ENCODE results near the gene PLCD3. TPM values are rescaled to one million over a fixed set of nuclear protein-coding genes. Genes with fewer than 3 reads are reported as not detected.

The PLCD3 gene
- total RNA-seq, 1 donor, result 1.9 TPM

DNA sequence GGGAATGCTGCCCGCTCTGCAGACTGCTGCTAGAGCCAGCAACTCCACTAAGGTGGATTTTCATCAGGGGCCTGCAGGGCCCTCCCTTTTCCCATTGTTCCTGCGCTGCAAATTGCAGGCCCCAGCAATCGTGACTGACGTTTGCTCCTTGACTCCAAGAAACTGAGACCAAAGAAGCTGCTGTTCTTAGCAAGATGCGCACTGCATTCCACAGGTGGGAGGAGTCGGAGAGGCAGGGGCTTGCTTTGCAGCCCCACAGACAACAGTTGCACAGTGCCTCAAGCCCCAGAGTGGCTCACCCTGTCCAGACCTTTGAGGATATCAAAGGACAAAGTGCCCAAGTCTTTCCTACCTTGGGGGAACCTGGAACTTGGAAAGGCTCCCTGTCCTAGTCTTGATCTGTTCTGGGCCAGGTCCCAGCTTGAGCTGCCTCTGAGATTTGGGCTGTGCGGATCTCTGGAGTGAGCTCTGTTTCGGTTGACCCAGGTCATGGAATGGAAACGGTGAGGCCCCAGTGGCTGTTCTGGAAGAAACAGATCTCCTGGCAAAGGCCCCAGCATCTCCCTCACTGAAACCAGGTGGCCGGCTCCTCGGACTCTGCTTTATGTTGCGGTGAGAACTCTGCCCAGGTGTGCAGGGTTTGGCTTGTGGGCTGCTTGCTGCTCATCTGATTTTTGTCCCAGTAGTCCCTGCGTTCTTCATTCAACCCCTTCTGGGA, 24.9 kb downstream of the PLCD3 start:
- Histone ChIP-seq H3K27me3 (ENCODE audit: insufficient read depth, low read length) (no peaks in the 10 kb centered on the region), H3K4me3 (ENCODE audit: low read length) (no peak overlapping the region), H3K9me3 (ENCODE audit: low read depth, low read length) (no peaks in the 10 kb centered on the region), H3K4me1 (ENCODE audit: insufficient read depth, low read length) (no peaks in the 10 kb centered on the region)

DNA sequence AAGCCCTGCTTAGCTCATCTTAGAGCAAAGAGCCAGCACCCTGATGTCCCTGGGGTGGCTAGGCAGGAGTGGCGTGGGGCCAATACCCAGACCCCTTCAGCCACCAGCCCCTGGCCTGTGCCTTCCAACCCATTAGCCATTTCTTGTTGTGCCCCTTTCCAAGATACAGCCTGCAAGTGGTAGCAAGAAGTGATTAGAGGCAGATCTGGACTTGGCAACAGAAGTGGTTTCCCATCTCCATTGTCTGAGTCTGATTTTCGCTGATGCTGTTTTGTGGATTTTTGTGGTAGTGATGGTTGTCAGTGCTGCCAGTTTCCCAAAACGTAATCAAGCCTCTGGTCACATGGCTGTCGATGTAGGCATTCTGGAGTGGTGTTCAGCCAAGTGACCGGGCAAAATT, 25.7 kb downstream of the PLCD3 start:
- no peak overlapping the region for H3K4me3 ChIP-seq (ENCODE audit: low read length)
- H3K4me1 ChIP-seq (ENCODE audit: insufficient read depth, low read length), result no peaks in the 10 kb centered on the region
- H3K27me3 ChIP-seq (ENCODE audit: insufficient read depth, low read length), result no peaks in the 10 kb centered on the region
- H3K9me3 ChIP-seq (ENCODE audit: low read depth, low read length), result no peaks in the 10 kb centered on the region

- no peak overlapping the region for H3K4me3 ChIP-seq (ENCODE audit: low read length)
These were observed 26.2 kb downstream of the PLCD3 start for GRCh38 chr17:45106096-45106495.

DNA sequence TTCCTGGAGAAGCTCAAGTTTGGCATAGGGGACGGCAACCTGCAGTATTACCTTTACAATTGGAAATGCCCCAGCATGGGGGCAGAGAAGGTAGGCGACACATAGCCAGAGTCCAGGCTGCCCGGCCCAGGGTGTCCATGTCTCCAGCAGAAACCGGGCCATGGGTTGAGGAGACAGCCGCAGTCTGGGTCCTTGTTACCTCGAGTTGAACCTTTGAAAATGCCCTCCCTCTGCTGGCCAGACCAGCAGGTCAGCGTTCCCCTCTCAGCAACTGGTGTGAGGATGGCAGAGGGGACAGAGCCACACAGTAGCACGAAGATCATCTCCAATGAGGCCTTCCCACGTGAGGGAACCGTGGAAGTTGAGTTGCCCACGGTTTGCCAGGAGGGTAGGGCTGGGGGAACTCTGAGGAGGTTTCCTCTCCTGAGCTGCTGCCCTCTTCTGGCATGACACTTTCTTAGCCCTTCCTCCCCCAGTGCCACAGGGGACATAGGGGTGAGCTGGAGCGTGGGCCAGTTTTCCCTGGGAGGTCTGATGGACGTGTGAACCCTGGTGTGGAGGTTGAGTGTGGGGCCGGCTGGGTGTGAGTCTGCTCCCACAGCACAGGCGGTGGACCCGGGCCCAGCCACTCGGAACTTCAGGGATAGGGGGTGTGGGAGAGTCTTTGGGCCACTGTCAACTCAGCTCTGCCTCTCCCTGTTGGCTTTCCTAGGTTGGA, 27.2 kb downstream of the PLCD3 start:
- Histone ChIP-seq H3K4me3 (ENCODE audit: low read length) (no peak overlapping the region), H3K4me1 (ENCODE audit: insufficient read depth, low read length) (no peaks in the 10 kb centered on the region), H3K27me3 (ENCODE audit: insufficient read depth, low read length) (no peaks in the 10 kb centered on the region), H3K9me3 (ENCODE audit: low read depth, low read length) (no peaks in the 10 kb centered on the region)

More at GRCh38 chr17:45106096-45106495, 26.2 kb downstream of the PLCD3 start:
- Histone ChIP-seq H3K4me1 (ENCODE audit: insufficient read depth, low read length) (no peaks in the 10 kb centered on the region), H3K27me3 (ENCODE audit: insufficient read depth, low read length) (no peaks in the 10 kb centered on the region), H3K9me3 (ENCODE audit: low read depth, low read length) (no peaks in the 10 kb centered on the region)

DNA sequence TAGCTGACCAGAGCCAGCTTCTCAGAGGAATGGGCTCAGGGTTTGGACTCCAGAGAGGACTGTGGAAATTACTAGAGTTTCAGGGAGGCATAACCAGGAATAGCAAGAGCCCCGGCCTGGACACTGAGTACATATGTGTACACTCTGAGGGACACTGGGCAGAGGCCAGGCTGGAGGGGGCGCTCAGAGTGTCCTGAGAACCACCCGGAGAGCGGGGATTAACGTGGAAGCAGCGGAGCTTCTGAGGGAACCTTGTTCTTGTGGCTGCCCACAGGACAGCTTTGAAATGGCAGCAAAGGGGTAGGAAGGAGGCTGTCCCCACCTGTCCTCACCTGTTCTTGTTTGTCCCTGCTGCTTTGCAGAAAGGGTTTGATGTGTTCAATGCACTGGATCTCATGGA, 27.8 kb downstream of the PLCD3 start:
- Histone ChIP-seq H3K27me3 (ENCODE audit: insufficient read depth, low read length) (no peaks in the 10 kb centered on the region), H3K9me3 (ENCODE audit: low read depth, low read length) (no peaks in the 10 kb centered on the region), H3K4me1 (ENCODE audit: insufficient read depth, low read length) (no peaks in the 10 kb centered on the region), H3K4me3 (ENCODE audit: low read length) (no peak overlapping the region)

DNA sequence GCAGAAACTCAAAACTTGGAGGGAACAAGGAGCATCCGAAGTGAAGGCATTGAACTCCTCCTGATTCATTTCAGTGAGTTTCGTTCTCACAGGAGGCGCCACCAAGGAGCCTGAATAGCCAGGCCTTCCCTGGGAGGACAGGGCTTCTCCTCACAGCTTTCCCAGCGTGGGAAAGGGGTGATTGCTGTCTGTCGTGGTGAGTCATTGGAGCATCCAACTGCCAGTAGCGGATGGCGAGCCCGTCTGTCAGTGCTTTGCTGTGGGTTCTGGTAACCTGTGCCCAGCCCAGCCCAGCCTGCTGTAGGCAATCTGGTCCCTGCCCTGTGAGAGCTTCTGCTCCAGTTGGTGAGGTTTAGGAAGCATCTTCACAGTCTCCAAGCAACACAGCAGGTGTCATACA, 28.3 kb downstream of the PLCD3 start:
- H3K27me3 ChIP-seq (ENCODE audit: insufficient read depth, low read length), result no peaks in the 10 kb centered on the region
- H3K4me1 ChIP-seq (ENCODE audit: insufficient read depth, low read length), result no peaks in the 10 kb centered on the region
- H3K9me3 ChIP-seq (ENCODE audit: low read depth, low read length), result no peaks in the 10 kb centered on the region
- no peak overlapping the region for H3K4me3 ChIP-seq (ENCODE audit: low read length)

DNA sequence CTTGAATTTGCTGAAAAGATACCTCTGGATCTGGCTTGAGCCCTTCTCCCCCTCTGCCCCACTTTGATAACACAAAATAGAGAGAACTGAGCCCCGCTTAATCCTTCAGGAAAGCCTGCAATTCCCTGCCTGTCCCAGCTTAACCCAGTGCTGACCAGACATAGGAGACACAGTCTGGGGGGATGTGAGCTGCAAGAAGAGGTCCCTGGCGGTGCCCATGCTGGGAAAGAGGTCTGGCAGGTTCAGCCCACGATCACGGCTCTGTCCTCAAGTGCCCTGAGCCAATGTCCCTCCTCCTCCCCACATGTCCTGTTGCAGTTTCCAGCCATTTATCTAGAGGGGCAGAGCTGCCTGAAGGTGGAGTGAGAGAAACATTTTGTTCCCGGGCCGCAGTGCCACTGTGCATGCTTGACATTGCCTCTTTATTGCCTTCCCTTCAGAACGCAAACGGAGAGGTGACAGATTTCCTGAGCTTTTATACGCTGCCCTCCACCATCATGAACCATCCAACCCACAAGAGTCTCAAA, 29.0 kb downstream of the PLCD3 start:
- no peaks in the 10 kb centered on the region for H3K4me1 ChIP-seq (ENCODE audit: insufficient read depth, low read length)
- H3K4me3 ChIP-seq (ENCODE audit: low read length), result no peak overlapping the region
- H3K27me3 ChIP-seq (ENCODE audit: insufficient read depth, low read length), result no peaks in the 10 kb centered on the region
- no peaks in the 10 kb centered on the region for H3K9me3 ChIP-seq (ENCODE audit: low read depth, low read length)

GRCh38 chr17:45102856-45103255, 29.5 kb downstream of the PLCD3 start:
- Histone ChIP-seq H3K4me3 (ENCODE audit: low read length) (no peak overlapping the region), H3K9me3 (ENCODE audit: low read depth, low read length) (no peaks in the 10 kb centered on the region), H3K4me1 (ENCODE audit: insufficient read depth, low read length) (no peaks in the 10 kb centered on the region), H3K27me3 (ENCODE audit: insufficient read depth, low read length) (no peaks in the 10 kb centered on the region)

DNA sequence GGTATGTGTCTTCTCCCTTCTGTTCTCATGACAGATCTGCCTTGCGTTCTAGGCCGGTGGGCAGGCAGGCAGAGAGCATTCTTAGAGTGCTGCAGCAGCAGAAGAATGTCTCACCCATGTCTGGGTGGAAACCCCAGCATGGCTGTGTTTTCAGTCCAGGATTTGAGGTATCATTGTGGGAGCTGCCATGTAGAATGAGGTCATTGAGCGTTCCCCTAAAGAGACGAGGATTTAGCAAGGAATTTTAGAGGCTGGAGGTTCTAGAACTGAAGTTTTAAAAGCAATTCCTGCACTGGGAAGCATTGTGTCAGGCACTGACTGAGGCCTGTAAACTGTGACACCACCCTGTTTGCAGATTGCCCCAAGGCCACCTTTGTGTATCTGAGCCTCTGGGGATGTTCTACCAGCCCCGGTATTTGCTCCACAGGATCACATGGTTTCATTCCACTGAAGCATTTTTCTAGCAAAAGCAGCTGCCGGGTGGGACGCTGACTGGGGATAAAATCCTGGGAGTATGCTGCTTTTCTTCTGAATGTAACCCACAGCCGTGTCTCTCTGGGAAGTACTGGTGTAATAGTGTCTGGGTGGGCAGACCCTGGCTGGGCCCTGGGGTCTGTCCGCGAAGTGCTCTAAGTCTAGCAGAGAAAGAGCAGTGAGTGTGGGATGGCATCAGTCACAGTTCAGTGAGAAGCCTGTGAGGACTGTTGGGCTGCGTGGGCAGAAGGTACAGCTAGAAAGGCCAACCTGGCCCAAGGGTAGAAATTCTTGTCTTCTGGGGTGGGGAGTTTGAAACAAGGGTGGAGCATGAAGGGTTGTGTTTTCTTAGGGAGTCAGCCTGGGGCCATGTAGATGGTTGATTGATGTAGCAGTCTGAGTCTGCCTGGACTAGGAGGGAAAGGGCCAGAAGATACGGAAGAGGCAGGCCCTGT, 30.2 kb downstream of the PLCD3 start:
- Histone ChIP-seq H3K27me3 (ENCODE audit: insufficient read depth, low read length) (no peaks in the 10 kb centered on the region), H3K4me3 (ENCODE audit: low read length) (no peak overlapping the region), H3K4me1 (ENCODE audit: insufficient read depth, low read length) (no peaks in the 10 kb centered on the region), H3K9me3 (ENCODE audit: low read depth, low read length) (no peaks in the 10 kb centered on the region)

GRCh38 chr17:45101546-45101882, 30.8 kb downstream of the PLCD3 start:
- Histone ChIP-seq H3K4me1 (ENCODE audit: insufficient read depth, low read length) (no peaks in the 10 kb centered on the region), H3K9me3 (ENCODE audit: low read depth, low read length) (no peaks in the 10 kb centered on the region), H3K4me3 (ENCODE audit: low read length) (no peak overlapping the region), H3K27me3 (ENCODE audit: insufficient read depth, low read length) (no peaks in the 10 kb centered on the region)

DNA sequence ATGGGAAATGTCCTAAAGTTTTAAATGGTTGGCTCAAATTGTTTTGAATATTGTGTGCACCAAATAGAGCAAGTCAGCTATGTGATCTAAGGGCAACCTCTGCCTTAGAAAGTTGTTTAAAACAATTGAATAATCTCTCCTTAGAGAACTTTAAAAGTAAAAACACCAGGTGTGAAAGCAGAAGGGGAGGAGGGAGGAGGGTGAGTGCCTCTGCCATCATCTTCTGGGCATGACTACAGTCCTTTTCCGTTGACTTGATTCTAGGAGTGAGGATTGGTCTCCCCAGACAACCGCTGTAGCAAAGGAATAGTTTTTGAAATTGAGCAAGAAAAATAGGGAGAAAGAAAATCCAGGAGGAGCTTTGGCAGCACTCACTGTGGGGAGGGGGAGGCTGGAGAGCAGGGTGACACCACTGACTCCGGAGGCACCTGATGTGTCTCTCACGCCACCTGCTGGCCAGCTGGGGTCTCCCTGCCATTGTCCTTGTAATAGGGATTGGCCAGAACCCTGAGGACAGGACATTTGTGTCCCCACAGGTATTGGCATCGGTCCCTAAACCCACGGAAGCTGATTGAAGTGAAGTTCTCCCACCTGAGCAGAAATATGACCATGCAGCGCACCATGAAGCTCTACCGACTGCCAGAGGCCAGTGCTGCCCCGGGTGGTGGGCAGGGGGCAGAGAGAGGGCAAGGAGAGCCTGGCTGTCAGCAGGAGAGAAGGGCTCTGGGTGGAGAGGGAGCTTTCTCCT, 33.3 kb downstream of the PLCD3 start:
- H3K4me3 ChIP-seq (ENCODE audit: low read length), result no peak overlapping the region
- H3K27me3 ChIP-seq (ENCODE audit: insufficient read depth, low read length), result no peaks in the 10 kb centered on the region
- no peaks in the 10 kb centered on the region for H3K4me1 ChIP-seq (ENCODE audit: insufficient read depth, low read length)
- H3K9me3 ChIP-seq (ENCODE audit: low read depth, low read length), result no peaks in the 10 kb centered on the region

- Histone ChIP-seq H3K9me3 (ENCODE audit: low read depth, low read length) (no peaks in the 10 kb centered on the region), H3K27me3 (ENCODE audit: insufficient read depth, low read length) (no peaks in the 10 kb centered on the region), H3K4me1 (ENCODE audit: insufficient read depth, low read length) (no peaks in the 10 kb centered on the region), H3K4me3 (ENCODE audit: low read length) (no peak overlapping the region)
These were observed 34.0 kb downstream of the PLCD3 start for GRCh38 chr17:45098081-45098868.

DNA sequence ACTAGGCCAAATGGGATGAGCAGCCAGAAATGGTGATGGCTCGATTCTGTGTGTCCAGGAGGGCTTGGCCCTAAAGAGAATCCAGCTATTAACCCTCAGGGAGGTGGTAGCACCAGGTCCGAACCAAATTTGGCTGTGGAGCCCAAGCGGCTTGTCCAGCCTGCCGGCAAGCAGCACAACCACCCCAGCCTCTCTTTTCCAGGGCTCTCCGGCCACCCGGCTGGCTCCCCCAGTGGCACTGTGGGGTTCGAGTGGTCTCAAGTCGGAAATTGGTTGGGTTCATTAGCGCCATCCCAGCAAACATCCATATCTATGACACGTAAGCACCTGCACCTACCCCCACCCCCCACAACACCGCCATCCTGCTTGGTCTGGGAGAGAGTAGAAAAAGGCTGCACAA, 35.4 kb downstream of the PLCD3 start:
- Histone ChIP-seq H3K27me3 (ENCODE audit: insufficient read depth, low read length) (no peaks in the 10 kb centered on the region), H3K4me3 (ENCODE audit: low read length) (no peak overlapping the region), H3K4me1 (ENCODE audit: insufficient read depth, low read length) (no peaks in the 10 kb centered on the region), H3K9me3 (ENCODE audit: low read depth, low read length) (no peaks in the 10 kb centered on the region)

- H3K27me3 ChIP-seq (ENCODE audit: insufficient read depth, low read length), result no peaks in the 10 kb centered on the region
- H3K4me3 ChIP-seq (ENCODE audit: low read length), result no peak overlapping the region
- no peaks in the 10 kb centered on the region for H3K9me3 ChIP-seq (ENCODE audit: low read depth, low read length)
- H3K4me1 ChIP-seq (ENCODE audit: insufficient read depth, low read length), result no peaks in the 10 kb centered on the region
These were observed 36.2 kb downstream of the PLCD3 start for GRCh38 chr17:45096141-45096540.

Measured in mononuclear cell (primary cell).